ENCODE measurements around the gene EPYC. TPM values are rescaled to one million over a fixed set of nuclear protein-coding genes. Genes with fewer than 3 reads are reported as not detected.

EPYC gene
- total RNA-seq, 5 donors from 2014 or later (not counting 1 experiment from before 2014, with no cell fraction given) = not detected

DNA sequence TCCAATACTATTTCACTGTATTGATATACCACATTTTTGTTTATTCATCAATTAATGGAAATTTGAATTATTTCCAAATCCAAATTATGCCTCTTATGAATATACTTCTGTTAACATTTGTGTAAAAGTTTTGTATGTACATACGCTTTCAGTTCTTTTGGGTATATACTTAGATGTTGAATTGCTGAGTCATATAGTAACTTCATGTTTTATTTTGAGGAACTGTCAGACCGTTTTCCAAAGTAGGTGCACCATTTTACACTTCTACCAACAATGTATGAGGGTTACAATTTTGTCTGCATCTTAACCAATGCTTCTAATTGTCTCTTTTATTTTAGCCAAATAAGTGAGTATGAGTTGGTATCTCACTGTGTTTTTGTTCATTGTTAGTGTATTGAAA lies 39.6 kb downstream of the EPYC start:
- H3K27me3 ChIP-seq (replicated peaks in 1 of 2; ENCODE audit: control insufficient read depth in 2 of 2, extremely low read depth in 1 of 2, insufficient read depth in 2 of 2, low read length in 1 of 2) = no peaks in the 10 kb centered on the region
- no peaks in the 10 kb centered on the region for H3K36me3 ChIP-seq (ENCODE audit: control insufficient read depth in 2 of 2, extremely low read depth in 1 of 2, insufficient read depth in 1 of 2, low read length in 1 of 2)
- ATAC-seq (replicated peaks in 1 of 4) (no peak), DNase-seq (no peak)
- H3K4me3 ChIP-seq (ENCODE audit: control insufficient read depth in 1 of 2, extremely low read depth in 1 of 2, low read length in 1 of 2) = no peak overlapping the region
- H3K27ac ChIP-seq (ENCODE audit: low read length) = no peak overlapping the region
- POLR2A ChIA-PET = no interaction called here
- Mint-ChIP-seq H3K9me3 (no peaks in the 10 kb centered on the region), H3K27me3 (peaks cover 3% of the 10 kb centered on the region in 2 donors), H3K36me3 (no peaks in the 10 kb centered on the region), H3K4me3 (no peak overlapping the region), H3K27ac (no peak overlapping the region), H3K4me1 (no peaks in the 10 kb centered on the region)
- CTCF ChIA-PET = no interaction called here
- no peaks in the 10 kb centered on the region for H3K4me1 ChIP-seq (ENCODE audit: control insufficient read depth in 1 of 2, extremely low read depth in 1 of 2, insufficient read depth in 2 of 2, low read length in 2 of 2)
- no CpG with 5 or more reads among the region's 2 CpGs for WGBS (ENCODE audit: insufficient coverage)
- H3K9me3 ChIP-seq = no peaks in the 10 kb centered on the region

DNA sequence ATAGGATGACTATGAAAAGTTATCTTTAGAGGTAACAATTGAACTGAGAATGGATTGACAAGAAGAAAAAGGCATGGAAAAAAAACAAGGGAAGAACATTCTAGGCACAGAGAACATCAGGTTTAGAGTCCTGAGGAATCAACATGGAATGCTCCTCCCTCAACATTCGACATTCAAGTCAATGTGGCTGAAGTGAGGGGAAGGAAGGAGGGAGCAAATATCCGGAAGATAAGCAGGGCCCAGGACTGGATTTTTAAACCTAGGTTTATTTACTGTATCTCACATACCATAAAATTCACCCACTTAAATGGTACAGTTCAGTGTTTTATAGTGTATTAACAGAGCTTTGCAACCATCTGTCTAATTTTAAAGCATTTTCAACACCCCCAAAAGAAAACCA lies 40.2 kb downstream of the EPYC start:
- POLR2A ChIA-PET = no interaction called here
- peaks cover 3% of the 10 kb centered on the region in 2 donors for H3K27me3 Mint-ChIP-seq
- WGBS (ENCODE audit: insufficient coverage) = no CpG with 5 or more reads among the region's 2 CpGs

DNA sequence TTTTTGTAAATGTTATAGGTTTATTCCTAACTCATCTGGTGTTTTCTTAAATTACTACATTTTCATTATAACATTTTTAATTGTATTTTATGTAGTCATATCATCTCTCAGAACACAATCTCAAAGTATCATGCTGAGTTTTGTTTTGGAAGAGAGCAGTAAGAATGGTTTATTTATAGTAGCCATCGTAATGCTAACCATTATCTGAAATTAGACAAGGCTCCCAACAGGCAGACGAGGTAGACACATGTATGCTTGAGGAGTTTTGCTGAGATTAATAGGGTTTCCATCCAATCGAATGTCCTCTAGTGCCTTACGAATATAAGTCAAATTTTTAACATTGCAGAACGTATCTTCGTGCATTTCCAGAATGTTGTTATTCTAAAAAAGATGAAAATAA lies 40.8 kb downstream of the EPYC start:
- Mint-ChIP-seq H3K36me3 (no peaks in the 10 kb centered on the region), H3K4me1 (no peaks in the 10 kb centered on the region), H3K27me3 (peaks cover 3% of the 10 kb centered on the region in 2 donors), H3K4me3 (no peak overlapping the region), H3K27ac (no peak overlapping the region), H3K9me3 (no peaks in the 10 kb centered on the region)
- 80% methylated on average over 1 of the region's 6 CpGs for WGBS (ENCODE audit: insufficient coverage)
- ChIA-PET CTCF (interaction anchor here in 1 of 2 donors (0.7 kb wide), 1 partner anchor 22 kb away, joined by 3 read pairs; no protein-coding TSS in a partner anchor), POLR2A (no interaction called here)
- H3K4me1 ChIP-seq (ENCODE audit: control insufficient read depth in 1 of 2, extremely low read depth in 1 of 2, insufficient read depth in 2 of 2, low read length in 2 of 2) = no peaks in the 10 kb centered on the region
- no peak overlapping the region for H3K4me3 ChIP-seq (ENCODE audit: control insufficient read depth in 1 of 2, extremely low read depth in 1 of 2, low read length in 1 of 2)
- no peaks in the 10 kb centered on the region for H3K27me3 ChIP-seq (replicated peaks in 1 of 2; ENCODE audit: control insufficient read depth in 2 of 2, extremely low read depth in 1 of 2, insufficient read depth in 2 of 2, low read length in 1 of 2)
- DNase-seq (no peak), ATAC-seq (replicated peaks in 1 of 4) (no peak)
- H3K36me3 ChIP-seq (ENCODE audit: control insufficient read depth in 2 of 2, extremely low read depth in 1 of 2, insufficient read depth in 1 of 2, low read length in 1 of 2) = no peaks in the 10 kb centered on the region
- H3K27ac ChIP-seq (ENCODE audit: low read length) = no peak overlapping the region
- no peaks in the 10 kb centered on the region for H3K9me3 ChIP-seq

More for the DNA sequence above, 40.2 kb downstream of the EPYC start:
- Histone ChIP-seq H3K4me3 (ENCODE audit: control insufficient read depth in 1 of 2, extremely low read depth in 1 of 2, low read length in 1 of 2) (no peak overlapping the region), H3K27me3 (replicated peaks in 1 of 2; ENCODE audit: control insufficient read depth in 2 of 2, extremely low read depth in 1 of 2, insufficient read depth in 2 of 2, low read length in 1 of 2) (no peaks in the 10 kb centered on the region), H3K36me3 (ENCODE audit: control insufficient read depth in 2 of 2, extremely low read depth in 1 of 2, insufficient read depth in 1 of 2, low read length in 1 of 2) (no peaks in the 10 kb centered on the region), H3K9me3 (no peaks in the 10 kb centered on the region), H3K4me1 (ENCODE audit: control insufficient read depth in 1 of 2, extremely low read depth in 1 of 2, insufficient read depth in 2 of 2, low read length in 2 of 2) (no peaks in the 10 kb centered on the region), H3K27ac (ENCODE audit: low read length) (no peak overlapping the region)
- no peaks in the 10 kb centered on the region for H3K9me3 Mint-ChIP-seq
- no peak overlapping the region for H3K4me3 Mint-ChIP-seq
- no peaks in the 10 kb centered on the region for H3K4me1 Mint-ChIP-seq
- CTCF ChIA-PET = interaction anchor here in 1 of 2 donors (0.7 kb wide), 1 partner anchor 22 kb away, joined by 3 read pairs; no protein-coding TSS in a partner anchor
- no peak for ATAC-seq (replicated peaks in 1 of 4)
- H3K27ac Mint-ChIP-seq = no peak overlapping the region
- DNase-seq = no peak
- H3K36me3 Mint-ChIP-seq = no peaks in the 10 kb centered on the region

DNA sequence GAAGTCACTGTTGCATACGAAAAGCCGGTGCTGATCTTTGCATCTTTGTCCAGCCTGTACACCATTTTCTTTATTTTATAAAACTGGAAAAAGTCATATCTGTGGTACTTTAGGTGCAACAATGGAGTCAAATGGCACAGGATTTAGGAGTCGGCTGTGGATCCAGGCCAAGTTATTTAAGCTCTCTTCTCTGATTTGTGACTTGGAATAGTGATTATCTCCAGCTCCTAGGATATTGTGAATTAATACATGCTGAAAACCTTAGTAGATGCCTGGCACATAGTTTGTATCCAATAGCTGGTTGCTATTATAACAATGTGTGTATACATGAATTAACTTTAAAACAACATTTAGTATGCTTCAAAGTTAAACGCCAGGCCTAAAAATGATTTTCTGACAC lies 43.6 kb downstream of the EPYC start:
- DNase-seq (no peak), ATAC-seq (replicated peaks in 1 of 4) (no peak)
- ChIA-PET CTCF (interaction anchor here in 1 of 2 donors (0.7 to 0.8 kb wide), 2 partner anchors 12 to 17 kb away, joined by 3 read pairs; no protein-coding TSS in a partner anchor), POLR2A (no interaction called here)
- H3K4me3 Mint-ChIP-seq = no peak overlapping the region
- H3K36me3 ChIP-seq (ENCODE audit: control insufficient read depth in 2 of 2, extremely low read depth in 1 of 2, insufficient read depth in 1 of 2, low read length in 1 of 2) = no peaks in the 10 kb centered on the region
- H3K4me1 ChIP-seq (ENCODE audit: control insufficient read depth in 1 of 2, extremely low read depth in 1 of 2, insufficient read depth in 2 of 2, low read length in 2 of 2) = no peaks in the 10 kb centered on the region
- H3K9me3 ChIP-seq = no peaks in the 10 kb centered on the region
- no peak overlapping the region for H3K27ac Mint-ChIP-seq
- H3K27ac ChIP-seq (ENCODE audit: low read length) = no peak overlapping the region
- peaks cover 2 to 3% of the 10 kb centered on the region in 2 donors for H3K27me3 Mint-ChIP-seq
- H3K4me3 ChIP-seq (ENCODE audit: control insufficient read depth in 1 of 2, extremely low read depth in 1 of 2, low read length in 1 of 2) = no peak overlapping the region
- H3K9me3 Mint-ChIP-seq = no peaks in the 10 kb centered on the region
- no peaks in the 10 kb centered on the region for H3K4me1 Mint-ChIP-seq
- no peaks in the 10 kb centered on the region for H3K36me3 Mint-ChIP-seq
- no peaks in the 10 kb centered on the region for H3K27me3 ChIP-seq (replicated peaks in 1 of 2; ENCODE audit: control insufficient read depth in 2 of 2, extremely low read depth in 1 of 2, insufficient read depth in 2 of 2, low read length in 1 of 2)
- no CpG with 5 or more reads among the region's 4 CpGs for WGBS (ENCODE audit: insufficient coverage)

DNA sequence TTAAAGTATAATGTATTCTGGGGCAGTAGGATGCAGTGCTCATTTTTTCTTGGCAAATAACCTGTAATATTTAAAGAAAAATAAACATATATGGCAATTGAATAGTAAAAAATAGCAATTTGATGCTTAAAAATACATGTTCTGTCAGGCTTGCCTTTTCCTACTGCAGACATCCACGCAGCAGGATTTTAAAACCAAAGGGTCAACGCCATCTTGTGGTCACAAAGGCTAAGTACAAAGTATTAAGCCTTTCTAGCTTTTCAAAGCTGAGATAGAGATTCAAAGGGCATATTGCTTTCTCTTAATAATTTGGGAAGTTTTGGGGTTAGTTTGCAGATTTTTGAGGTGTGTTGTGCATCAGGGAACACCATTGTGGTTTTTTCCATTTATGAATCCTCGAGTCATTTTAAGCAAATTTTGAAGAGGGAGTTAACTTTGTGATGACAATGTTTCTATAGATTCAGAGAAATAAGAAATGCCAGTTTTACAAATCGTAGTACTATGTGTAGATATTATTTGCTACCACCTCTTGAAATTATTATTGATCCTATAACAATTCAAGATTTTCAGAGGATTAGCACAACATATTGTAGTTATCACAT lies 45.1 kb downstream of the EPYC start:
- no peaks in the 10 kb centered on the region for H3K36me3 ChIP-seq (ENCODE audit: control insufficient read depth in 2 of 2, extremely low read depth in 1 of 2, insufficient read depth in 1 of 2, low read length in 1 of 2)
- H3K27ac ChIP-seq (ENCODE audit: low read length) = no peak overlapping the region
- ATAC-seq (replicated peaks in 1 of 4) = peak in 1 of 4 experiments; percentile 56
- ChIA-PET POLR2A (no interaction called here), CTCF (interaction anchor here in 1 of 2 donors (0.5 to 1.6 kb wide), 2 partner anchors 9 to 669 kb away, joined by 3 to 5 read pairs; no protein-coding TSS in a partner anchor)
- WGBS (ENCODE audit: insufficient coverage) = 8% methylated on average over 2 of the region's 4 CpGs
- Mint-ChIP-seq H3K36me3 (no peaks in the 10 kb centered on the region), H3K27ac (no peak overlapping the region), H3K27me3 (peaks cover 2 to 3% of the 10 kb centered on the region in 2 donors), H3K4me1 (no peaks in the 10 kb centered on the region), H3K9me3 (no peaks in the 10 kb centered on the region), H3K4me3 (no peak overlapping the region)
- no peaks in the 10 kb centered on the region for H3K27me3 ChIP-seq (replicated peaks in 1 of 2; ENCODE audit: control insufficient read depth in 2 of 2, extremely low read depth in 1 of 2, insufficient read depth in 2 of 2, low read length in 1 of 2)
- H3K4me1 ChIP-seq (ENCODE audit: control insufficient read depth in 1 of 2, extremely low read depth in 1 of 2, insufficient read depth in 2 of 2, low read length in 2 of 2) = no peaks in the 10 kb centered on the region
- DNase-seq = peak in 6 of 35 experiments; percentile 3 to 52 (median 5)
- no peak overlapping the region for H3K4me3 ChIP-seq (ENCODE audit: control insufficient read depth in 1 of 2, extremely low read depth in 1 of 2, low read length in 1 of 2)
- no peaks in the 10 kb centered on the region for H3K9me3 ChIP-seq

DNA sequence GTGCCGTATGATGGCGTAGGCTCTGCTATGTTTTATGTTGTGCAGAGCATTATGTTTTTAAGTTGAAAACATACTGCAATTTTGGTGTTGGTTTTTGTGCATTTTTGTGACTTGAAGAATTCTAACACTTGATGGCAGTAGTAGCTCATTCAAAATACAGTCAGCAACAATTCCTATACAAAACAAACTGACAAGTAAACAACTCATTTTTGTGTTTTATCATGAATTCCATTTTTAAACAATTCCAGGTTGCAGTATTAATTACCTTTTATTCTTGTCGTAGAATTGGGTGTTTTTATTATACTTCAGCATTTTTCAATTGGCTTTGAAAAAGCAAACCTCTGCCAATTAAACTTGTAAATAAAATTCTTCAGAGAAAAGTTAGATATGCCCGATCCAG lies 45.7 kb downstream of the EPYC start:
- Histone ChIP-seq H3K4me1 (ENCODE audit: control insufficient read depth in 1 of 2, extremely low read depth in 1 of 2, insufficient read depth in 2 of 2, low read length in 2 of 2) (no peaks in the 10 kb centered on the region), H3K9me3 (no peaks in the 10 kb centered on the region), H3K4me3 (ENCODE audit: control insufficient read depth in 1 of 2, extremely low read depth in 1 of 2, low read length in 1 of 2) (no peak overlapping the region), H3K36me3 (ENCODE audit: control insufficient read depth in 2 of 2, extremely low read depth in 1 of 2, insufficient read depth in 1 of 2, low read length in 1 of 2) (no peaks in the 10 kb centered on the region), H3K27me3 (replicated peaks in 1 of 2; ENCODE audit: control insufficient read depth in 2 of 2, extremely low read depth in 1 of 2, insufficient read depth in 2 of 2, low read length in 1 of 2) (peaks cover 0 to 3% of the 10 kb centered on the region in 2 experiments), H3K27ac (ENCODE audit: low read length) (no peak overlapping the region)
- DNase-seq (no peak), ATAC-seq (replicated peaks in 1 of 4) (no peak)
- H3K9me3 Mint-ChIP-seq = no peaks in the 10 kb centered on the region
- no peaks in the 10 kb centered on the region for H3K4me1 Mint-ChIP-seq
- 100% methylated on average over 2 of the region's 4 CpGs for WGBS (ENCODE audit: insufficient coverage)
- CTCF ChIA-PET = interaction anchor here in 1 of 2 donors (0.5 to 1.6 kb wide), 2 partner anchors 9 to 669 kb away, joined by 3 to 5 read pairs; no protein-coding TSS in a partner anchor
- H3K4me3 Mint-ChIP-seq = no peak overlapping the region
- H3K36me3 Mint-ChIP-seq = no peaks in the 10 kb centered on the region
- peaks cover 2 to 3% of the 10 kb centered on the region in 2 donors for H3K27me3 Mint-ChIP-seq
- POLR2A ChIA-PET = no interaction called here
- no peak overlapping the region for H3K27ac Mint-ChIP-seq

All from T-cell (primary cell).